Left lobe of liver (tissue), 2 donors: ENCODE measurements around the gene TNIP3. TPM values are rescaled to one million over a fixed set of nuclear protein-coding genes. Genes with fewer than 3 reads are reported as not detected.
"Not testable (repeated sequence)": the region's sequence is repeated elsewhere in the genome, so short reads cannot be mapped to it uniquely, and the experiment has no call there.

Source experiments
- ATAC-seq: fragments of 200-7000 bp; cut with Tn5 transposase; one replicate; pipeline ENCODE4 v1.9.1; 2020; ENCODE audit warnings: mild to moderate bottlenecking, moderate library complexity
- DNase-seq: peaks from one replicate; pipeline ENCODE4 v3.0.0-alpha.2; 2020; ENCODE audit warnings: low spot score
- total RNA-seq: library from RNA; stranded (reverse); gene quantifications from one replicate; pipeline ENCODE4 v1.2.1, GENCODE V29; 2021
- donor health status: DM: no; HTN: no; CAD: no; lungs with moderate emphysema.
- donor health status: DM: no; HTN: yes; CAD: no.

TNIP3 gene
- not detected for total RNA-seq

DNA sequence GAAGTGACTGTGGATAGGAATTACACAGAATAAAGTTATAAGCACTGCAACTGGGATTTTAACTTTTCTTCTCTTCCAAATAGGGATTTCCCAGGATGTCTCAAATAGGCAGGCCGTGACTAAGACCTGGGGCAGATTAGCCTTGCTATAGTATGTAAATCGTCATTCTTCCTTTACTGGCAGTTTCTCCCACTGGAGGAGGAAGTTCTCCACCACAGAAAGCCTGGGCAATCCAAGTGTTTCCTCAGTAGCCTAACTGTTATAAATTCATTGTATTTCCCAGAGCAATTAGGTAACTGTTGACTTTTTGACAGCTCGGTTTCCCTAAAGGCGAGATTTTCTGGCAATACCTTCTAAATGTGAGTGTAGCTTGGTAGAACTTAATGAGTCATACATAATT is at the start of gene TNIP3:
Gene TNIP3, minus strand, starts transcription at position 31 of the 400 bp plus-strand sequence. CDS start 196 bp downstream, outside the sequence.
- DNase-seq = no peak
- no peak for ATAC-seq

DNA sequence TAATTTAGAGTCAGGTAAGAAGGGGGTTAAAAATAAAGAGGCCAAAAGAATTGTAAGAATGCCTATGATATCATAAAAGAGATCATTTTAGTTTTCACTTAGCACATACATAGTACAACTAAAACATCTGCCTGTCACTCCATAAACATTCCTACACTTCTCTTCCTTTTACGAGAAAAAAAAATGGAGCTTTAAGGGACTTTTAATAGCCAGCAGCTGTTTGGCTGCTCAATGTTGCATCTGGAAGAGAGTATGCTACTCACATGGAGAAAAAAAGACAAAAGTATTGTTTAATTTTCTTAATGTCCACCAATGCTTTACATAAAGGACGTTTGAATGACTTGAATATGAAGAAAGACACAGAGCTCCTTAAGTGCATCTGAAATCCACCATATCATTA is 48.7 kb upstream of the TNIP3 start:
- ATAC-seq (no peak), DNase-seq (no peak)

DNA sequence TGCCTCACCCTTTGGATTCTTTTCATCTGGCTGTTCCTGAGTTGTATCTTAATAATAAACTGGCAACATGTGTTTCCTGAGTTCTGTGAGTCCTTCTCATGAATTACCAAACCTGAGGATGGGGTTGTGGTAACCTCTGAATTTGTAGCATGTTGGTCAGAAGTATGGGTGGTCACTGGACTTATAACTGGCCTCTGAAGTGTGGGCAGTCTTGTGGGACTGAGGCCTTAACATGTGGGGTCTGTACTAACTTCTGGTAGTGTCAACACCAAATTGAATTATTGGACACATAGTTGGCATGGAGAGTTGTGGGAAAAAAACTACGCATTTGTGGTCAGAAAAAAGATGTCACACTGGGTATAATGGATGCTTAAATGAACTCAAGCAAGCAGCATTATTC is 45.0 kb upstream of the TNIP3 start:
- ATAC-seq = no peak
- no peak for DNase-seq

GRCh38 chr4:121208244-121209007 is 44.3 kb upstream of the TNIP3 start:
- no peak for DNase-seq
- no peak for ATAC-seq

DNA sequence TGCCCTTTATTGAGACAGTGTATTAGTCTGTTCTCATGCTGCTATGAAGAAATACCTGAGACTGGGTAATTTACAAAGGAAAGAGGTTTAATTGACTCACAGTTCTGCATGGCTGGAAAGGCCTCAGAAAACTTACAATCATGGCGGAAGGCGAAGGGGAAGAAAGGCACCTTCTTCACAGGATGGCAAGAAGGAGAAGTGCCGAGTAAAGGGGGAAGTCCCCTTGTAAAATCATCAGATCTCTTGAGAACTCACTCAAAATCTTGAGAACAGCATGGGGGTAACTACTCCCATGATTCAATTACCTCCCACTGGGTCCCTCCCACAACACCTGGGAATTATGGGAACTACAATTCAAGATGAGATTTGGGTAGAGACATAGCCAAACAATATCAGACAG is 41.7 kb upstream of the TNIP3 start:
- ATAC-seq = not testable (repeated sequence)

GRCh38 chr4:121200795-121201472 is 36.8 kb upstream of the TNIP3 start:
- DNase-seq (no peak), ATAC-seq (peak; percentile 27)

More for the DNA sequence above, 41.7 kb upstream of the TNIP3 start:
- DNase-seq = not testable (repeated sequence)

DNA sequence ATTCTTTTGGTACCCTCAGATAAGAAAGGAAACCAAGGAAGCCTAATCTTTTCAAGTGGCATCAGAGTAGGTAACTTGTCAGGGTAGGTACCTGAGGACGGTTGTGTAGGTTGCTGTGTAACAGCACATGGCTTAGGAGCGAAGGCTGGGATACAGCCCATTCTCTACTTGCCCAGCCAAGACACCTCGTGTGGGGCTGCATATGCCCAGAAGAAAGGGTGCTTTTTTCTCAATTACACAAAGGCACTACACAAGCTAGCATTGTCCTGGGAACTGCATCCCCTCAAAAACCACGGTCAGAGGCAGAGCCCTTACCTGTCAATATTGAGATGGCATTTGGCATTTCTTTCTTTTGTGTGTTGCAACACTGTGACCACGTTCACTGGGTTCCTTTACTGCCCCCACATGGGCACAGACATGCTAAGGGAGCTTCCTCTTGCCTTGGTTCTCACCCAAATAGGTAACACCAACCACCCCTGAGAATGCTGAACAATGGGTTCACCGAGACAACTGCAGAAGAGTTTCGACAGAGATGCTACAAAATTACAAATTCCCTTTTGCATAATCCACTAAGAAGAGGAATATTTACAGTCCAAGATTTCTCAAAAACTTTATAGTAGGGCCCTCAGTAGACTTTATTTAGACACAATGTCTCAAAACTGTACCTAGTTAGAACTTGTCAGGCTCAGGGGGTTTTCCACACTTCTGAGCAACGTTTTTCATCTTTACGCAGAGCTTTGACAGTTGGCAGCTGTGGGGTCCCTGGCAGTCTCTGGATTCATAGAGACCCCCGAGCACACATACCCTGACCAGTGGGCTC is 35.8 kb upstream of the TNIP3 start:
- DNase-seq (no peak), ATAC-seq (no peak)

DNA sequence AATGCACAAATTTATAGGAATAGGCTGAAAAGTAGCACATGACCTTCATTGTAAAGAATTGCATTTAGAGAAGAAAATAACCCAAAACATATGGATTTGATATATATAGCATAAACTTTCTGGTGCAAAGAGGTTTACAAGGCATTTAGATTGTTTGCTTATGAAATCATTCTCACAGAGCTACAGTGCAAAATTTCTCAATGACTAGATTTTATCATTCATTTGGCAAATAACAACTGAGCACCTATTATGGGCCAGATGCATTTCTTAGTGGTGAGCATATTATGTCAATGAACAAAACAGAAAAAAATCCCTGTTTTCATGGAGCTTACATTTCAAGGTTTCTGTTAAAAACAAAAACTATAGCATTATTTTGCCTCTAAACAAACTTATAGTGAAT is 34.1 kb upstream of the TNIP3 start:
- DNase-seq (no peak), ATAC-seq (no peak)

GRCh38 chr4:121195649-121196048 is 31.5 kb upstream of the TNIP3 start:
- no peak for ATAC-seq
- no peak for DNase-seq

GRCh38 chr4:121192480-121192879 is 28.4 kb upstream of the TNIP3 start:
- ATAC-seq (peak; percentile 78), DNase-seq (no peak)

DNA sequence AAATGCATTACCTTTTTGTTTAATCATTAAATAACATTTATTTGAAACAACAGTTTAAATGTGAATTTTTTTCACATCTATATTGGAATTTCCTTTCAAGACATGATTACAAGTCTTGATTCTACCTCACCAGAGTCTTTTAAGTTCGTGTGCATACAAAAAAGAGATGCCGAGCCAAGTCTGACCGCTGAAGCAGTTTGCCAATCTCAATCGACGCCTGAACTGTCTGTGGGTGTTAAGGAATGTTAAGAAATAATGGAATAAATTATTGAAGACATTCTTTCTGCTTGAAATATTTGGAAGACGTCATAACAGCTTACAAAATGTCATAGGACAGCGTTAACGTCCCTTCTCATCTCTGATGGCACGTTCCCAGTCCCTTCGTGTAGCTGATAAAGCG is 27.9 kb upstream of the TNIP3 start:
- ATAC-seq = no peak
- DNase-seq = no peak

- ATAC-seq (no peak), DNase-seq (no peak)
Measured at GRCh38 chr4:121191361-121191760, 27.2 kb upstream of the TNIP3 start.

DNA sequence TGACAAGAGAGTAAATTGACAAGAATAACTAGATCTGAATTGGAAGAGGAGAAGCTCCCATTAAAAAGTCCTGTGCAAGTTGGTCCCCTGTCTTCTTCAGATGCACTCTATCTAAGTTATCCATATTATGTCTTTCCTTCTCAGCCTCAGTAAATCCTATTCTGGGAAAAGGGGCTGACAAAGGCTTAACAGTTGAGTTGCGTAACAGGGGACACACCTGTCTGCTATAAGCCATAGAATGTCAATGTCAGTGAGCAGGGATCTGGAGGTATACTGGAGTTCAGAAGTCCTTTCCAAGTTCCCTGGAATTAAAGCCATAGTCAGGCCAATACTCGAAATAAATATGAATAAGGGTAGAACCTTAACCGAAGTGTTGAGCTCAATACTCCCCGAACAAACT is 26.3 kb upstream of the TNIP3 start:
- ATAC-seq = no peak
- DNase-seq = no peak

DNA sequence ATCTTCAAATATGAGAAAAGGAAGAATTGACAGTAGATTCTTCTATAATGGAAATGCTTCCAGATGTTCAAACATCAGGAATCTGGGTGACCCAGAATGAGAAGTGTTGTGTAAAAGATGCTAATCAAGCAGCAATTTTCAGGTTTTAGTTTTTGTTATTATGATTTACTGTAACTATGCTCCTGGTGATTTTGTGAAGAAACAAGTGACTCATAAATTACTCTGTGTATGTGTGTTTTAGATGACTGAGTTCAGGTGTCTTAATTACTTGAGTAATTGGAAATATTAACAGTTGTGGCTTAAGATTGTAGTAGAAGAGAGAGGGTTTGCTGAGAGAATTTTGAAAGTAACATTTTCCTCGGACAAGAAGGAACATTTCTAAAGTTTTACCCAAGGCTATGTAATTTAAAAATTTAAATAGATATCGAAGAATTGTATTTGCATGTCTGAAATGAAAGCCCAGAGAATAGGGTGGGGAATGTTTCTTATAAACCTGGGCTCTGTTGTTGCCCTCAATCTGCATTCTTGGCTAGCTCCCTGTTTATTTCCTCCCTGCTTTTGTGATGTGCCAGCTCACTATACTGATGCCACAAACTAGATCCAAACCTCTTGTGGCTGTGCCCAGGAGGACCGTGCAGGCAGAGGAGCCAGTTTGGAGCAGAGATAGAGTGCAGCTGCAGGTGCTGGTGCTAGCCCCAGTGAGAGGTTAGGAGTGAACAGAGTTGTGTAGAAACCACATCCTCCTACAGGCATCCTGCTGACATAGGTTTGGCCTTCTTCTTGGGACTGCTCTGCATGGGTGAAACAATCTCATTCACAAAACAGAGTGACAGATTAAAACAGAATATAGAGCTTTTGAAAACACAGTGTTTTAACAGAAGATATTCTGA is 25.4 kb upstream of the TNIP3 start:
- DNase-seq = no peak
- no peak for ATAC-seq

DNA sequence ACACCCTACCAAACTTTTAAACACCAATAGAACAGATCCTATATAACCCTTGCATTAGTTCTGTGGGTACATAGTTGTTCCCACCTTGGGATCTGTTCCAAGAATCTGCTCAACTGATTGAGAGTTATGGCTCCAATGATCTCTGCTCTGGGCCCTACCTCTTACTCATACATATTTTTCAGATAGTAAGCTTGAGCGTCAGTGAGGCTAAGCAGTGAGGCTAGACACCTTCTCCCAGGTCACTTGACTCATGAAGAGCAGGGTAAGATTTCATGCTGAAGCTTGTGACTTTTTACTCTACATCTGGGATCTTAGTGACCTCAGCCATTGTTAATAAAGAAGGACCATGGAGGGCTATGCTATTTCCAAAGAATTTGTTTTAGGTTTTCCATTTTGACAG is 23.1 kb upstream of the TNIP3 start:
- ATAC-seq = no peak
- DNase-seq = no peak

DNA sequence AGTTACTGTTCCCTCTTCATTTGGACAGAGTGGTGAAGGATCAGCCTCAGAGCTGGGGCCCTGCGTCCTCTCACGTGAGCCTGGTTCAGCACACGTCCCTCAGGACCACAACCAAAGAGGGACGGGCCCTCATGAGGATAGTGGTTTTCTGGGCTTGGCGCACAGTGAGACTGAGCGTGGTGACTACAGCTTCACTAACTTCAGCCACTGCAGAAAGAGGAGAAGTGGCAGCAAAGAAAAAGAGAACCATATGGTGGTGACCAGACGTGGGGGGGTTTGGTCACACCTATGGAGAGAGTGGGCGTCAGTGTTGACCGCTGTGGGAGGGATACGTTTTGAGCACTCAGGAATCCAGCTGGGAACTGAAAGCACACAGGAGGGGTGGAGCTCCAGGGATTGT is 21.8 kb upstream of the TNIP3 start:
- DNase-seq = no peak
- ATAC-seq = no peak

DNA sequence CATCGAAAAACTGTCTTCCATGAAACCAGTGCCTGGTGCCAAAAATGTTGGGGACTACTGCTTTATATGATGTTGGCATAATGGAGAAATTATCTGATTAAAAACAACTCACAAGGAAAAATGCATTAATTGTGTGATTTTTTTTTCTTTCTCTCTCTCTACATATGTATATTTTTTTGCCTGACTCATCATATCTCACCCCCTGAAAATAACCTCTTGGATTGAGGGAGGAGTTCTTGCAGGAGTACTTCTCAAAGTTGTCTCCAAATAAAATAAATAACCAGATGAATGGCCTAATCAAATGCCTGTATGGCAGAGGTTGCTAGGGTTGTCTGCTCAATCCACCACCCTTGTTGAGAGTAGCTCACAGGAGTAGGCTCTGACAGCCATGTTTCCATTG is 19.9 kb upstream of the TNIP3 start:
- DNase-seq (no peak), ATAC-seq (no peak)

DNA sequence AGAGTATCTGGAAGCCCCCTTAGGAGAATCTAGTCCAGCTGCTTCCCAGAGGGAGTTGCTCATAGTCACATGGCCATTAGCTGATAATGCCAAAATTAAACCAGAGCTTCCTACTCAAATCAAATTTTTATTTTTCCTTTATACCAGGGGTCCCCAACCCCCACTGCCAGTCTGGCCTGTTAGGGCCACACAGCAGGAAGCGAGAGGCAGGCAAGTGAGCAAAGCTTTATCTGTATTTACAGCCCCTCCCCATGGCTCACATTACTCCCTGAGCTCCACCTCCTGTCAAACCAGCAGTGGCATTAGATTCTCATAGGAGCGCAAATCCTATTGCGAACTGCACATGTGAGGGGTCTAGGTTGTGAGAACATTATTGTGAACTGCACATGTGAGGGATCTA is 19.2 kb upstream of the TNIP3 start:
- ATAC-seq (no peak), DNase-seq (no peak)

DNA sequence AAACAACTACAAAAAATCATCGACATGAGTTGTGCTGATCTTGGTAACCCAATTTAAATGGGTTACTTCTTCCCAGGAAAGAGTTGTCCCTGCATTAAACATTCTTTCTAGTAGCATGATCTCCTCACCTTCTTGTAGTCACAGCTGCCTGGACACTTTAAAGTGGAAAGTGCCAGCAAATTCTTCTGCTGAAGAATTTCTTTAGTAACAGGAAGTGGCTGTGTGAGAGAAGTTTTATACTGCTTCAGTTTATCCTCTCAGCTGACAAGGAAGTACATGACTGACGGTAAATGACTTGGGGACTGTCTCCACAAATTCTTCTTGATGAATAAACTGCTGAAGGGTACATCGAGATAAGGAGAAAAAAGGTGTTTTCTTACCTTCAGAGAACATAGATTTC is 18.2 kb upstream of the TNIP3 start:
- ATAC-seq = peak; percentile 11
- no peak for DNase-seq

DNA sequence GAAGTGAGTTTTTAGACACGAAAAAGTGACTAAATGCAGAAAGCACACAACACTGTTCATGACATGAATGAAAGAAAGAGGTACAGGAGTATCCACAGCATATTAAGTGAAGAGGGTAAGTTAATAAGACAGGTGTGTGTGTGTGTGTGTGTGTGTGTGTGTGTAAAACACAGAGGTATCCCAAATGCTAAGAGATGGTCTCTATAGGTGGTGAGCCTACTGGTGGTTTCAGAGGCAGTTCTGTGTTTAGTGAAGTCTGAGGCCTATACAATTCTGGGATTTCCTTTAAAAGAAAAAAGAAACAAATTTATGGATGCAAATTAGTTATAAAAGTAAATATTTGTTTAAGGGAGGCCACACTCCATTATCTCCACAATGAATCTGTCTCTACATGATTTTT is 17.4 kb upstream of the TNIP3 start:
- ATAC-seq (no peak), DNase-seq (no peak)

DNA sequence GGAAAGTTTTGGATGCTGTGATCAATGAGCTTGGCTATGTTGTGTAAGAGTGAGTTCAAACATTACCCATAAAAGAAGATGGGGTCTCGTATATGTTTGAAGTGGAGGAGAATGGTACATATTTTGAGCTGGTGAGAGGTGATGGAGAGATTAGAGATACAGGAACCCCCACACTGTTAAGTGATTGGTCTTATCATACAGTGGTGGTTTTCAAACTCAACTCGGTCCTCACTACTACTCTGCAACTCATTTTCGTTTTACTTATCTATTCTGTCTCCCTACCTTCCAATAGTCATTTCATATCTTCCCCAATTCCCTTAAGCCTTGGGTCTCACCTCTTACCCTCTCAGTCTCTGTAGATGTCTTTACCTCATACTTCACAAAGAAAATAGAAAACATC is 16.4 kb upstream of the TNIP3 start:
- DNase-seq (no peak), ATAC-seq (no peak)
